ENCODE data around the gene PHF3. TPM values are rescaled to one million over a fixed set of nuclear protein-coding genes. Genes with fewer than 3 reads are reported as not detected.

The PHF3 gene
- total RNA-seq, 1 experiment from 2014 or later, result 46.6 TPM

- H3K36me3 Mint-ChIP-seq (ENCODE audit: insufficient read depth, unreplicated experiment), result peaks cover 18% of the 10 kb centered on the region
- TF ChIP-seq CTCF (IDR thresholded peaks at IDR 0.05; ENCODE audit: unreplicated experiment), result no peak
- no peaks in the 10 kb centered on the region for H3K4me1 Mint-ChIP-seq (ENCODE audit: low read depth, unreplicated experiment)
- no peaks in the 10 kb centered on the region for H3K9me3 Mint-ChIP-seq (ENCODE audit: low read depth, unreplicated experiment)
- no TSS peak for BruUV-seq (replicated peaks)
- CTCF ChIA-PET, result interaction anchor here (0.6 kb wide), 1 partner anchor 952 kb away, joined by 3 read pairs; no protein-coding TSS in a partner anchor
- no peak overlapping the region for H3K27ac Mint-ChIP-seq (ENCODE audit: unreplicated experiment)
- H3K27me3 Mint-ChIP-seq (ENCODE audit: unreplicated experiment), result no peaks in the 10 kb centered on the region
- H3K4me3 Mint-ChIP-seq (ENCODE audit: low read depth, unreplicated experiment), result no peak overlapping the region
- no peak for DNase-seq
- intact Hi-C loops (cut with micrococcal nuclease; ENCODE audit: unreplicated experiment), result no loop called here
These were observed 78.5 kb downstream of the PHF3 start for GRCh38 chr6:63714091-63714490.

- no TSS peak for BruUV-seq (replicated peaks)
- Mint-ChIP-seq H3K27me3 (ENCODE audit: unreplicated experiment) (no peaks in the 10 kb centered on the region), H3K4me1 (ENCODE audit: low read depth, unreplicated experiment) (no peaks in the 10 kb centered on the region), H3K4me3 (ENCODE audit: low read depth, unreplicated experiment) (no peak overlapping the region), H3K36me3 (ENCODE audit: insufficient read depth, unreplicated experiment) (peaks cover 13% of the 10 kb centered on the region), H3K9me3 (ENCODE audit: low read depth, unreplicated experiment) (no peaks in the 10 kb centered on the region), H3K27ac (ENCODE audit: unreplicated experiment) (no peak overlapping the region)
- no peak for TF ChIP-seq CTCF (IDR thresholded peaks at IDR 0.05; ENCODE audit: unreplicated experiment)
- DNase-seq, result no peak
- intact Hi-C loops (cut with micrococcal nuclease; ENCODE audit: unreplicated experiment), result no loop called here
- CTCF ChIA-PET, result no interaction called here
These were observed 80.6 kb downstream of the PHF3 start for GRCh38 chr6:63716169-63716568.

GRCh38 chr6:63721181-63721580 lies 85.6 kb downstream of the PHF3 start:
- Mint-ChIP-seq H3K27me3 (ENCODE audit: unreplicated experiment) (no peaks in the 10 kb centered on the region), H3K36me3 (ENCODE audit: insufficient read depth, unreplicated experiment) (no peaks in the 10 kb centered on the region), H3K9me3 (ENCODE audit: low read depth, unreplicated experiment) (no peaks in the 10 kb centered on the region), H3K4me1 (ENCODE audit: low read depth, unreplicated experiment) (peaks cover 8% of the 10 kb centered on the region), H3K4me3 (ENCODE audit: low read depth, unreplicated experiment) (no peak overlapping the region), H3K27ac (ENCODE audit: unreplicated experiment) (no peak overlapping the region)
- intact Hi-C loops (cut with micrococcal nuclease; ENCODE audit: unreplicated experiment), result no loop called here
- no TSS peak for BruUV-seq (replicated peaks)
- CTCF ChIA-PET, result no interaction called here
- TF ChIP-seq CTCF (IDR thresholded peaks at IDR 0.05; ENCODE audit: unreplicated experiment), result no peak
- DNase-seq, result no peak

GRCh38 chr6:63724721-63725120 lies 89.1 kb downstream of the PHF3 start:
- Mint-ChIP-seq H3K9me3 (ENCODE audit: low read depth, unreplicated experiment) (no peaks in the 10 kb centered on the region), H3K4me3 (ENCODE audit: low read depth, unreplicated experiment) (no peak overlapping the region), H3K27me3 (ENCODE audit: unreplicated experiment) (no peaks in the 10 kb centered on the region), H3K27ac (ENCODE audit: unreplicated experiment) (no peak overlapping the region), H3K4me1 (ENCODE audit: low read depth, unreplicated experiment) (peaks cover 8% of the 10 kb centered on the region), H3K36me3 (ENCODE audit: insufficient read depth, unreplicated experiment) (no peaks in the 10 kb centered on the region)
- intact Hi-C loops (cut with micrococcal nuclease; ENCODE audit: unreplicated experiment), result no loop called here
- BruUV-seq (replicated peaks), result no TSS peak
- CTCF ChIA-PET, result no interaction called here
- no peak for TF ChIP-seq CTCF (IDR thresholded peaks at IDR 0.05; ENCODE audit: unreplicated experiment)
- no peak for DNase-seq

Measured in Calu3 (cell line).